HEK293 (cell line): Measurements from ENCODE around the gene EML1.
A peak's percentile ranks its signal among the peaks of the same experiment; 100 is the strongest.

ENCODE experiments used
- CTCF ChIA-PET: fragments of 350-600 bp; formaldehyde crosslinking; extraction: SDS; loops from one replicate; lab custom pipeline; 2021; ENCODE audit warnings: antibody characterized with exemption; lab: Yijun Ruan, JAX
- POLR2A ChIA-PET: fragments of 300-600 bp; formaldehyde crosslinking; extraction: SDS; loops from one replicate; lab custom pipeline; 2020; ENCODE audit warnings: antibody characterized with exemption, inconsistent platforms; lab: Yijun Ruan, JAX
- H3K27ac ChIP-seq: fragments of 200-500 bp; sonication (Bioruptor generic); 2 replicates; pipeline ENCODE4 v1.5.1; 2014; ENCODE audit warnings: low read depth, low read length, control low read depth, inconsistent platforms; ENCODE audit errors: extremely low read depth
- H3K36me3 ChIP-seq, 2 experiments: fragments of 200-500 bp in 1 of 2; sonication (Bioruptor generic) in 1 of 2; 1 replicate in 1 of 2; 2 replicates in 1 of 2; pipeline ENCODE4 v1.5.1; 2014 to 2017; ENCODE audit warnings: inconsistent platforms in 2 of 2, low read length in 2 of 2; ENCODE audit not compliant: control insufficient read depth in 2 of 2, insufficient read depth in 1 of 2
- H3K4me1 ChIP-seq: fragments of 200-500 bp; sonication (Bioruptor generic); 2 replicates; pipeline ENCODE4 v1.5.1; 2014; ENCODE audit warnings: mild to moderate bottlenecking, low read length, inconsistent platforms; ENCODE audit not compliant: control insufficient read depth, insufficient read depth
- H3K4me3 ChIP-seq: 2 replicates; pipeline ENCODE4 v1.5.1; 2011; ENCODE audit warnings: low read depth, mild to moderate bottlenecking, control low read depth, low read length, moderate library complexity
- H3K9me3 ChIP-seq: fragments of 200-500 bp; sonication (Bioruptor generic); 2 replicates; pipeline ENCODE4 v1.5.1; 2014; ENCODE audit warnings: low read depth, low read length, inconsistent platforms; ENCODE audit not compliant: control insufficient read depth, insufficient read depth
- HOXC10 ChIP-seq: sonication (generic); formaldehyde crosslinking; IDR thresholded peaks from 2 replicates; pipeline ENCODE4 v1.8.1; 2023; ENCODE audit warnings: mild to moderate bottlenecking, missing genetic modification reagents
- IKZF3 ChIP-seq: fragments of 450-650 bp; IDR thresholded peaks from 2 replicates; pipeline ENCODE4 v1.5.0; 2018; ENCODE audit warnings: missing biosample characterization, mild to moderate bottlenecking, missing genetic modification characterization, moderate library complexity
- MZF1 ChIP-seq: fragments of 450-650 bp; formaldehyde crosslinking; IDR thresholded peaks from 2 replicates; pipeline ENCODE4 v1.5.1; 2017; ENCODE audit warnings: missing biosample characterization, missing genetic modification characterization, borderline replicate concordance
- ZBTB48 ChIP-seq: fragments of 450-650 bp; formaldehyde crosslinking; IDR thresholded peaks from 2 replicates; pipeline ENCODE4 v1.5.1; 2016; ENCODE audit warnings: missing biosample characterization, missing genetic modification characterization
- ZBTB8A ChIP-seq: fragments of 450-650 bp; formaldehyde crosslinking; IDR thresholded peaks from 2 replicates; pipeline ENCODE4 v1.5.1; 2016; ENCODE audit warnings: missing biosample characterization, missing genetic modification characterization
- ZFP3 ChIP-seq: fragments of 450-650 bp; formaldehyde crosslinking; IDR thresholded peaks from 2 replicates; pipeline ENCODE4 v1.5.1; 2016; ENCODE audit warnings: low read depth, missing biosample characterization, missing genetic modification characterization
- ZIC2 ChIP-seq: fragments of 450-650 bp; formaldehyde crosslinking; IDR thresholded peaks from 2 replicates; pipeline ENCODE4 v1.5.1; 2016; ENCODE audit warnings: missing biosample characterization, missing genetic modification characterization
- ZNF174 ChIP-seq: fragments of 450-650 bp; formaldehyde crosslinking; IDR thresholded peaks from 2 replicates; pipeline ENCODE4 v1.5.0; 2017; ENCODE audit warnings: missing biosample characterization, mild to moderate bottlenecking, missing genetic modification characterization
- ZNF433 ChIP-seq: fragments of 450-650 bp; formaldehyde crosslinking; IDR thresholded peaks from 2 replicates; pipeline ENCODE4 v1.5.1; 2016; ENCODE audit warnings: missing biosample characterization, missing genetic modification characterization, low read depth
- ZNF473 ChIP-seq: fragments of 450-650 bp; formaldehyde crosslinking; IDR thresholded peaks from 2 replicates; pipeline ENCODE4 v1.5.1; 2017; ENCODE audit warnings: missing biosample characterization, missing genetic modification characterization
- ZNF510 ChIP-seq: fragments of 450-650 bp; formaldehyde crosslinking; IDR thresholded peaks from 2 replicates; pipeline ENCODE4 v1.5.1; 2018; ENCODE audit warnings: mild to moderate bottlenecking, missing genetic modification characterization, missing biosample characterization; ENCODE audit not compliant: insufficient replicate concordance
- ZNF529 ChIP-seq: fragments of 450-650 bp; formaldehyde crosslinking; IDR thresholded peaks from 2 replicates; pipeline ENCODE4 v1.5.1; 2017; ENCODE audit warnings: missing genetic modification characterization, missing biosample characterization; ENCODE audit not compliant: insufficient replicate concordance
- ZNF549 ChIP-seq: fragments of 450-650 bp; IDR thresholded peaks from 2 replicates; pipeline ENCODE4 v1.5.1; 2018; ENCODE audit warnings: missing biosample characterization, missing genetic modification characterization, mild to moderate bottlenecking, inconsistent platforms, moderate library complexity
- ZNF560 ChIP-seq: fragments of 450-650 bp; formaldehyde crosslinking; IDR thresholded peaks from 2 replicates; pipeline ENCODE4 v1.5.1; 2017; ENCODE audit warnings: missing biosample characterization, missing genetic modification characterization, borderline replicate concordance
- ZNF660 ChIP-seq: fragments of 450-650 bp; IDR thresholded peaks from 2 replicates; pipeline ENCODE4 v1.5.1; 2018; ENCODE audit warnings: missing biosample characterization, mild to moderate bottlenecking, missing genetic modification characterization
- ZNF777 ChIP-seq: fragments of 450-650 bp; formaldehyde crosslinking; IDR thresholded peaks from 2 replicates; pipeline ENCODE4 v1.5.1; 2017; ENCODE audit warnings: missing biosample characterization, missing genetic modification characterization, borderline replicate concordance
- TF ChIP-seq, protein P1 (sequence below): fragments of 450-650 bp; formaldehyde crosslinking; IDR thresholded peaks from 2 replicates; pipeline ENCODE4 v1.5.1; 2016; ENCODE audit warnings: missing biosample characterization, missing genetic modification characterization
- TF ChIP-seq, protein P2 (sequence below): fragments of 450-650 bp; formaldehyde crosslinking; IDR thresholded peaks from 2 replicates; pipeline ENCODE4 v1.5.1; 2016; ENCODE audit warnings: missing biosample characterization, missing genetic modification characterization
- TF ChIP-seq, protein P3 (sequence below): fragments of 450-650 bp; IDR thresholded peaks from 2 replicates; pipeline ENCODE4 v1.5.1; 2018; ENCODE audit warnings: missing biosample characterization, mild to moderate bottlenecking, missing genetic modification characterization

EML1 gene

DNA sequence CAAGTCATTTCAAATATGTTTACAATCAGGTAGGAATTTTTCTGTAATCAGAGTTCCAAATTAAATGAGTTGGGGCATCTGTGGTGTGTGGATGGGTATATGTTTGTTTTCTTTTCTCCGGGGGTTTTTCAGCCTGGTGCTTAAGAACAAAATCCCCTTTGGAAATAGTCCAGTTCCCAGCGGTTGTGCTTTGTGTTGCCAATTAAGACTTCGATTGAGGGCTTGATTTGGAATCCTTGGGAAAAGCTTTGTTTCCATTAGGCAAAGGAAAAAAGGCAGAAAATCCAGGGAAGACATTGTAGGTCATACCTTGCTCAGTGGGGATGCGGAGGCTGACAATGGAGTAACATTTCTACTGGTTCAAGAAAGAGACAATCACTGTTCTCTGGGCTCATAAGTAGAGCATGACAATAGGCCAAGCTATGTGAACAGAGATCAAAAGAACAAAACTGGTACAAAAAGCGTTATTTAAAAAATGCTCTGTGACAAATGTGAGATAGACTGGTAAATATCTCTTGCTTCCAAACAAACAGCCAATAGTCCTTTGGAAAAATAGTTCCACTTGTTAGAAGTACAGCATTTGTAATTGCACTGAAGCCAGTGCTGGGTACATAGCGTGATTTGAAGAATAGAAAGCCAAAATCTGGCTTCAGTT lies 79.7 kb downstream of the EML1 start (continued):
- TF ChIP-seq ZBTB8A (tag by site-specific recombination) (peak; percentile 52; the same call in 1 of the 2 replicates), ZNF473 (no peak)
- TF ChIP-seq, protein P1, sequence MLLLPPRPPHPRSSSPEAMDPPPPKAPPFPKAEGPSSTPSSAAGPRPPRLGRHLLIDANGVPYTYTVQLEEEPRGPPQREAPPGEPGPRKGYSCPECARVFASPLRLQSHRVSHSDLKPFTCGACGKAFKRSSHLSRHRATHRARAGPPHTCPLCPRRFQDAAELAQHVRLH (tag by site-specific recombination), result 0 out of 2 replicates have a peak, but pooled peaks have one; percentile 32

DNA sequence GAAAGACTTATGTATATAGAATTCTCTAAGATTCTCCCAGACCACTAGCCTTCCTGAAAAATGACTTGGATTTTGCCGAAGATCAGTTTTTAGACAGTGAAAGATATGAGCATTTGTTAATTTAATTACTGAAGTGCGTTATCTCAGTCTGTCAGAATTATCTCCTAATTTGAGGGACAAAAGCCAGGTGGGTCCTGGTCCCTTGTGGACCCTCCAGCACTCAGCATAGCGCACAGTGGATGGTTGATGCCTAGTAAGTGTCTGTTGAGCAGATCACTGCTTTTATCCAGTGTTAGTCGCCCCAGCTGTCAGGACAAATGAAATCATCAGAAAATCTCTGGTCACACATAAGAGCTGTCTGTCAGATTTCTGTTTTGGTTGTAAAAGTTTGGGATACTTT lies 80.4 kb downstream of the EML1 start:
- Histone ChIP-seq H3K36me3 (no peaks in the 10 kb centered on the region), H3K4me1 (peaks cover 29% of the 10 kb centered on the region), H3K9me3 (no peaks in the 10 kb centered on the region), H3K27ac (no peak overlapping the region), H3K4me3 (no peak overlapping the region)
- ChIA-PET CTCF (interaction anchor here (0.6 to 2.0 kb wide), 4 partner anchors 12 to 393 kb away, joined by 3 to 13 read pairs (median 4); partner anchors contain the start of gene SETD3), POLR2A (no interaction called here)
- TF ChIP-seq MZF1 (tag by site-specific recombination) (no peak), ZNF549 (tag by site-specific recombination) (no peak), ZBTB48 (tag by site-specific recombination) (no peak), ZNF433 (tag by site-specific recombination) (no peak), ZNF660 (tag by site-specific recombination) (no peak), ZNF777 (tag by site-specific recombination) (no peak), ZNF174 (tag by site-specific recombination) (no peak), ZNF529 (tag by site-specific recombination) (no peak), ZNF560 (tag by site-specific recombination) (no peak), HOXC10 (no peak)
- TF ChIP-seq, protein P2, sequence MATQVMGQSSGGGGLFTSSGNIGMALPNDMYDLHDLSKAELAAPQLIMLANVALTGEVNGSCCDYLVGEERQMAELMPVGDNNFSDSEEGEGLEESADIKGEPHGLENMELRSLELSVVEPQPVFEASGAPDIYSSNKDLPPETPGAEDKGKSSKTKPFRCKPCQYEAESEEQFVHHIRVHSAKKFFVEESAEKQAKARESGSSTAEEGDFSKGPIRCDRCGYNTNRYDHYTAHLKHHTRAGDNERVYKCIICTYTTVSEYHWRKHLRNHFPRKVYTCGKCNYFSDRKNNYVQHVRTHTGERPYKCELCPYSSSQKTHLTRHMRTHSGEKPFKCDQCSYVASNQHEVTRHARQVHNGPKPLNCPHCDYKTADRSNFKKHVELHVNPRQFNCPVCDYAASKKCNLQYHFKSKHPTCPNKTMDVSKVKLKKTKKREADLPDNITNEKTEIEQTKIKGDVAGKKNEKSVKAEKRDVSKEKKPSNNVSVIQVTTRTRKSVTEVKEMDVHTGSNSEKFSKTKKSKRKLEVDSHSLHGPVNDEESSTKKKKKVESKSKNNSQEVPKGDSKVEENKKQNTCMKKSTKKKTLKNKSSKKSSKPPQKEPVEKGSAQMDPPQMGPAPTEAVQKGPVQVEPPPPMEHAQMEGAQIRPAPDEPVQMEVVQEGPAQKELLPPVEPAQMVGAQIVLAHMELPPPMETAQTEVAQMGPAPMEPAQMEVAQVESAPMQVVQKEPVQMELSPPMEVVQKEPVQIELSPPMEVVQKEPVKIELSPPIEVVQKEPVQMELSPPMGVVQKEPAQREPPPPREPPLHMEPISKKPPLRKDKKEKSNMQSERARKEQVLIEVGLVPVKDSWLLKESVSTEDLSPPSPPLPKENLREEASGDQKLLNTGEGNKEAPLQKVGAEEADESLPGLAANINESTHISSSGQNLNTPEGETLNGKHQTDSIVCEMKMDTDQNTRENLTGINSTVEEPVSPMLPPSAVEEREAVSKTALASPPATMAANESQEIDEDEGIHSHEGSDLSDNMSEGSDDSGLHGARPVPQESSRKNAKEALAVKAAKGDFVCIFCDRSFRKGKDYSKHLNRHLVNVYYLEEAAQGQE (tag by site-specific recombination), result no peak

DNA sequence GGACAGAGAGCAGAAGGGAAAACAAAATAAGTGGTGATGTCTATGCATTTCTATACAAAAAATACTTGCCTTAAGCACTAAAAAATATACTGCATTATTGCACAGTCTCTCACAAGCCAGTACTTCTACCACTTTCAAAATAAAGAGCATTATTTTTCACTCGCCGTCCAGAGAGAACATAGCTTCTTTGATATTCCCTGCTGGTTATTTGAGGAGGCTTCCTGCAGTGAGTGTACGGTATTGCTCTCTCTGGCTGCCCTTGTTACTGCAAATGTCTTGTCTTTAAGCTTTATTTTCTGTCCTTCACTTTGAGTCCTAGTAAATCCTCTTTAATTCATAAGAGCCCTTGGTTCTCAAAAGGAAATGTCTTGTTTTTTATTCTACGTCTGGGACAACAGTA lies 81.1 kb downstream of the EML1 start:
- H3K4me3 ChIP-seq, result no peak overlapping the region
- no peak overlapping the region for H3K27ac ChIP-seq
- POLR2A ChIA-PET, result no interaction called here
- H3K4me1 ChIP-seq, result peaks cover 35% of the 10 kb centered on the region
- H3K36me3 ChIP-seq, result no peaks in the 10 kb centered on the region
- TF ChIP-seq, protein P3, sequence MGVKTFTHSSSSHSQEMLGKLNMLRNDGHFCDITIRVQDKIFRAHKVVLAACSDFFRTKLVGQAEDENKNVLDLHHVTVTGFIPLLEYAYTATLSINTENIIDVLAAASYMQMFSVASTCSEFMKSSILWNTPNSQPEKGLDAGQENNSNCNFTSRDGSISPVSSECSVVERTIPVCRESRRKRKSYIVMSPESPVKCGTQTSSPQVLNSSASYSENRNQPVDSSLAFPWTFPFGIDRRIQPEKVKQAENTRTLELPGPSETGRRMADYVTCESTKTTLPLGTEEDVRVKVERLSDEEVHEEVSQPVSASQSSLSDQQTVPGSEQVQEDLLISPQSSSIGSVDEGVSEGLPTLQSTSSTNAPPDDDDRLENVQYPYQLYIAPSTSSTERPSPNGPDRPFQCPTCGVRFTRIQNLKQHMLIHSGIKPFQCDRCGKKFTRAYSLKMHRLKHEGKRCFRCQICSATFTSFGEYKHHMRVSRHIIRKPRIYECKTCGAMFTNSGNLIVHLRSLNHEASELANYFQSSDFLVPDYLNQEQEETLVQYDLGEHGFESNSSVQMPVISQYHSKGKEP (tag by site-specific recombination), result 0 out of 2 replicates have a peak, but pooled peaks have one; percentile 6
- TF ChIP-seq ZNF510, result no peak
- peak; percentile 42 for TF ChIP-seq ZIC2
- 0 out of 2 replicates have a peak, but pooled peaks have one; percentile 25 for TF ChIP-seq IKZF3 (tag by site-specific recombination)
- TF ChIP-seq ZFP3 (tag by site-specific recombination), result peak; percentile 39; the same call in 1 of the 2 replicates
- H3K9me3 ChIP-seq, result no peaks in the 10 kb centered on the region
- CTCF ChIA-PET, result interaction anchor here (0.6 to 2.0 kb wide), 4 partner anchors 11 to 394 kb away, joined by 4 to 13 read pairs (median 4); partner anchors contain the start of gene SETD3
